HG02938 (cell line): Measurements from ENCODE around the gene CHRNB2.
"Not testable (repeated sequence)": the region's sequence is repeated elsewhere in the genome, so short reads cannot be mapped to it uniquely, and the experiment has no call there.

Source experiments
- ATAC-seq: cut with Tn5 transposase; IDR thresholded peaks from one replicate; pipeline ENCODE4 v1.9.1; 2021; ENCODE audit warnings: mild to moderate bottlenecking, moderate library complexity; ENCODE audit not compliant: unreplicated experiment

CHRNB2 gene, protein sequence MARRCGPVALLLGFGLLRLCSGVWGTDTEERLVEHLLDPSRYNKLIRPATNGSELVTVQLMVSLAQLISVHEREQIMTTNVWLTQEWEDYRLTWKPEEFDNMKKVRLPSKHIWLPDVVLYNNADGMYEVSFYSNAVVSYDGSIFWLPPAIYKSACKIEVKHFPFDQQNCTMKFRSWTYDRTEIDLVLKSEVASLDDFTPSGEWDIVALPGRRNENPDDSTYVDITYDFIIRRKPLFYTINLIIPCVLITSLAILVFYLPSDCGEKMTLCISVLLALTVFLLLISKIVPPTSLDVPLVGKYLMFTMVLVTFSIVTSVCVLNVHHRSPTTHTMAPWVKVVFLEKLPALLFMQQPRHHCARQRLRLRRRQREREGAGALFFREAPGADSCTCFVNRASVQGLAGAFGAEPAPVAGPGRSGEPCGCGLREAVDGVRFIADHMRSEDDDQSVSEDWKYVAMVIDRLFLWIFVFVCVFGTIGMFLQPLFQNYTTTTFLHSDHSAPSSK

DNA sequence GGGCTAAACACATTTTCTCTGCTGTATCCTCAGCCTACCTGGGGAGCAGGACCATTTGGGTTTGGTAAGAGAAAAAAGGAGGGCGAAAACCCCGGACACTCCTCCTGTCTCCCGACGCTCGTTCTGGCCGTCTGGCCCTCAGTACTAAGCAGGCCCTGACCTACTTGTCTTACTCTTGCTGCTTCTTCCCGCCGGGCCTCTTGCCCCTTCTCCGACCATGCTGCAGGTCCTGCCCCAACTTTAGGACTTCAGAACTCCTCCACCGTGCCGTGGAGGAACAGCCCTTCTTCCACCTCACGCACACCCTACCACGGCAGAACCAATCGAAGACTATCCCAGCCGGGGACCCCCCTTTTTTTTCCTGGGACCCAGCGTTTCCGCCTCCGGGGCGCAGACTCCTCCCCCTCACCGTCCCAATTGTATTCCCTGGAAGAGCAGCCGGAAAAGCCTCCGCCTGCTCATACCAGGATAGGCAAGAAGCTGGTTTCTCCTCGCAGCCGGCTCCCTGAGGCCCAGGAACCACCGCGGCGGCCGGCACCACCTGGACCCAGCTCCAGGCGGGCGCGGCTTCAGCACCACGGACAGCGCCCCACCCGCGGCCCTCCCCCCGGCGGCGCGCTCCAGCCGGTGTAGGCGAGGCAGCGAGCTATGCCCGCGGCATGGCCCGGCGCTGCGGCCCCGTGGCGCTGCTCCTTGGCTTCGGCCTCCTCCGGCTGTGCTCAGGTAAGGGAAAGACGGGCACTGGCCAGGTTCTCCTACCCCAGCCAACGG lies at the start of gene CHRNB2:
Gene CHRNB2, plus strand, starts transcription at position 393 of the 771 bp plus-strand sequence. Its CDS starts 267 bp downstream, at position 660.
- no peak for ATAC-seq

DNA sequence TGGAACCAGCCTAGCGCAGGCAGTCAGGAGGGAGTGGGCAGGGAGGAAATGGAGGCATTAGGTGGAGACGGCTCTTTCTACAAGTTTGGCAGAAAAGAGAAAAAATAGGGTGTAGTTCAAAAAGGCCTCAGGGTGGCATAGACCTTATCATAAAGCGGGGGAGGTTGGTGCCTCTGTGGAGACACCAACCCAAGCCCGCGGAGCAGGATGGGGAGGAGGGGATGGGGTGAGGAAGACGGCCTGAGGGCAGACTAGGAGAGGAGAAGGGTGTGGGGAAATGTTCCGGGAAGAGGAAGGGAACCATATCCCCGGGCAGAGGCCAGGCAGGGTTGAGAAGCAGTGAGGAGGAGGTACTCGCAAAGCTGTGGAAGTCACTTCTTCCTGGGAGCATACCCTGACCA lies 48.0 kb upstream of the CHRNB2 start:
- ATAC-seq = no peak

DNA sequence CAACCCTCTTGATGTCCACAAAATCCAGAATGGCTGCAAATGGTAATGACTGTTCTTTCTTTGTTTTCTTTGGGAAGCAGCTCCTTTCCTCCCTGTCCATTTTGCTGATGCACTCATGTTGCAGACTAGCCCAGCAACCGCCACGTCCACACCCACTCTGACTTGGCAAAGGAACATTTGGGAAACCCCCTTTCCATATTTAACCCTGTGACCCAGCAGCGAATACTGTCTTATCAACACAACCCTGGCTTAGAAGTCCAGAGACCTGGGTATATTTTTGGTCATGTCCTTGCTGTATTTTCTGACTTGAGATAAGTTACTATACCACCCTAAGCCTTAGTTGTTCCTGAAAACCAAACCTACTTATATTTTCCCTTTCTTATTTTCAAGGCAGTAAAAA lies 47.2 kb upstream of the CHRNB2 start:
- no peak for ATAC-seq

DNA sequence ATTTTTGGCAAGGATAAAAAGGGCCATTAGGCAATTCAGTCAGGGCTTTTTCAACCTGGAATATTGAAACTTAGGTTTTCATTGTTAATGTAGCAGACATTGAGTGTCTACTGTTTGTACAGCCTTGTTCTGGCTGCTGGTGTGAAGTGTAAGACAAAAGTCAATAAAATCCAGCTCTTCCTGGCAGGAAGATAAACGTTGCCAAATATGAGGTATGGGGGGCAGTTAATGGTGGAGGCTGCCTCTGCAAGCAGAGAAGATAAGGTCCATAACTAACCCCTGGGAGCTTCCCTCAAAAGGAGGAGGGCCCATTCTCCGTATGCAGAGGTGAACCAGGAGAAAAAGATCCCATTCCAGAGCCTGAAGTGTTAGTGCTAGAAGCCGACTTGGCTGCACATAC lies 45.9 kb upstream of the CHRNB2 start:
- no peak for ATAC-seq

DNA sequence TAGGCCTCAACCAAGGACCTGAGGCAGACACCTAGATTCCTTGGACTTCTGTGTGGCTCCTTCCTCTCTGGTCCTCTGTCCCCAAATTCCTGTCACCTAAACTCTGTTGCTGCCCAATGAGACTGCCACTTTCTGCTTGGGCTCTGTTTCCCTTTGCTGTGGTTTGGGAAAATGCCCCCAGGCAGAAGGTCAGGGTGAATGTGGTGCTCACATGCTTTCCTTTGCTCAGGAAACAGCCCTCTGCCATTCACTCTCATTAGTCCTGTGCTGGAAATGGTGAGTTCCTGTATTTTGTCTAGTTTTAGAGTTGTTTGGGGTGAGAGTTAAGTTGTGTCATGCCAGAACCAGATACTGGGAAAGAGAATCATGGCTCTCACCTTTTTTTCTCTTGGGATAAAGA lies 42.7 kb upstream of the CHRNB2 start:
- ATAC-seq = no peak

DNA sequence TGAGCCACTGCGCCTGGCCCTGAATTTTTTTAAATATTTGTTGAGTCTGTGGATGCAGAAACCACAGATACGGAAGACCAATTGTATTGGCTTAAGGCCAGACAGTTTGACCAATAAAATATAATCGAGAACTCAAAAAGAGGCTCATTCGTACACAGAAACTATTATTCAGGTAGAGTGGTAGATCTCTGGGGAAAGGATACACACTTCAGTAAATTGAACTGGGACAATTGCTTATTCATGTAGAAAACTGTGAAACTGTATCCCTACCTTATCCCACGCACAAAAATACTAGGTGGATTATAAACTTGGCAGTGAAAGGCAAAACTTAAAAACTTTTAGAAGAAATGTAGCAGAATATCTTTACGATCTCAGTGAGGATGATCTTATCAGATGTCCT lies 40.4 kb upstream of the CHRNB2 start:
- ATAC-seq = no peak

DNA sequence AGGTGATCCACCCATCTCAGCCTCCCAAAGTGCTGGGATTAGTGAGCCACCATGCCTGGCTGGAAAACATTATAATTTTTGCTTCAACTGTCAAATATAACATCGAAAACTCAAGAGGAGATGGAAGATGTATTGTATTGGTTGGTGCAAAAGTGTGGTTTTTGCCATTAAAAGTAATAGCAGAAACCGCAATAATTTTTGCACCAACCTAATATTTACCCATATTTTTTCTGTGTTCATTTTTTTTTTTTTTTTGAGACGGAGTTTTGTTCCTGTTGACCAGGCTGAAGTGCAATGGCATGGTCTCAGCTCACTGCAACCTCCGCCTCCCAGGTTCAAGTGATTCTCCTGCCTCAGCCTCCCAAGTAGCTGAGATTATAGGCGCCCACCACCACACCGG lies 38.3 kb upstream of the CHRNB2 start:
- no peak for ATAC-seq

DNA sequence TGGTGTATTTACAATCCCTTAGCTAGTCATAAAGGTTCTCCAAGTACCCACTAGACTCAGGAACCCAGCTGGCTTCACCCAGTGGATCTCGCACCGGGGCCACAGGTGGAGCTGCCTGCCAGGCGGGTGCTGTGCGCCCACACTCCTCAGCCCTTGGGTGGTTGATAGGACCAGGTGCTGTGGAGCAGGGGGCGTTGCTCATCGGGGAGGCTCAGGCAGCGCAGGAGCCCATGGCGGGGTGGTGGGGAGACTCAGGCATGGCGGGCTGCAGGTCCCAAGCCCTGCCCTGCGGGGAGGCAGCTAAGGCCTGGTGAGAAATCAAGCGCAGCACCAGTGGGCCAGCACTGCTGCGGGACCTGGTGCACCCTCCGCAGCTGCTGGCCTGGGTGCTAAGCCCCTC lies 35.6 kb upstream of the CHRNB2 start:
- not testable (repeated sequence) for ATAC-seq

DNA sequence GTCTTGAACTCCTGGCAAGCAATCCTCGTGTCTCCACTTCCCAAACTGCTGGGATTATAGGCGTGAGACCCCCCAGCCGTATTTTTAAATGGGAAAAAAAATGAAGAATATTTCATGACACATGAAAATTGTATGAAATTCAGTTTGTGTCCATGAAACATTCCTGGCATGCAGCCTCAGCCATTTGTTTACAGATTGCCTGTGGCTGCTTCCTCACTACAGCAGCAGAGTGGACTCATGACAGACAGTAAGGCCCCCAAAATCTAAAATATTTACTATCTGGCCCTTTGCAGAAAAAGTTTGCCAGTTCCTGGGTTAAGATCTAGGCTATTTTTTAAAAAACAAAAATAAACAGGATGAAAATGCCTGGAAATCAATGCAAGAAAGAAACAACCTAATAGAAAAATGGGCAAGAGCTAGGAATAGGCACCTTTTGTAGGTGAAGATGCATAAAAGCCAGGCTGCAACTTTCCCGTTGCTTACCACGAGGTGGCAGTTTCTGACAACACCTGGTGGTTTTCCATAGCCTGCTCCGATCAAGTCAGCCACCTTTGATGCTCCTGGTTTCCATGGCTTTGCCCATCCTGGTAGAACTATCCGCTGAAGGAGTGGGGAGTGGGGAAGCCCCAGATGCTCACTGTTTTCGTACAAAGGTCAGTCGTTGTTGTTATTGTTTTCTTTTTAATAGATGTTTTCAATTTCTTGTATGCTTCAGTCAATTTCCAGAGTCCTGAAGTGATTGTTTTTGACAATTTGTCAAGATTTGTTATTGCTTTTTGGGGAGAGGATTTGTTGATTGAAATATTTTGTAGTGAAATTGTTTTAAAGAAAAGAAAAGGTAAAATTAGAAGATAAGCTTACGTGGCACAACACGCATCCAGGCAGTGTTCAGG lies 33.4 kb upstream of the CHRNB2 start:
- ATAC-seq = no peak

DNA sequence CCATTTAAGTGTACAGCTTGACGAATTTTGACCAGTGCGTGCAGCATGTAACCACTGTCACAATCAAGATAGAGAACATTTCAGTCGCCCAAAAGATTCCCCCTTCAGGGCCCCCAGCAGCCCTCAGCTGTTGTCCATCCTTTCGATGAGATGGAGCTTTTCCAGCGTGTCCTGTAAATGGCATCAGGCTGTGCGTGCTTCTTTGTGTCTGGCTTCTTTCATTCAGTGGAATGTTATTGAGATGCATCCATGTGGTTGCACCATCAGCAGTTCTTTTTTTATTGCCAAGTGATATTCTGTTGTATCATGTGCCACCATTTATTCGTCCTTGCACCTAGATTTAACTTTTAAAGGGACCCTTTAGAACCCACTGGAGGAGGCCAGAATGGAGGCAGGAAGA lies 31.0 kb upstream of the CHRNB2 start:
- no peak for ATAC-seq

DNA sequence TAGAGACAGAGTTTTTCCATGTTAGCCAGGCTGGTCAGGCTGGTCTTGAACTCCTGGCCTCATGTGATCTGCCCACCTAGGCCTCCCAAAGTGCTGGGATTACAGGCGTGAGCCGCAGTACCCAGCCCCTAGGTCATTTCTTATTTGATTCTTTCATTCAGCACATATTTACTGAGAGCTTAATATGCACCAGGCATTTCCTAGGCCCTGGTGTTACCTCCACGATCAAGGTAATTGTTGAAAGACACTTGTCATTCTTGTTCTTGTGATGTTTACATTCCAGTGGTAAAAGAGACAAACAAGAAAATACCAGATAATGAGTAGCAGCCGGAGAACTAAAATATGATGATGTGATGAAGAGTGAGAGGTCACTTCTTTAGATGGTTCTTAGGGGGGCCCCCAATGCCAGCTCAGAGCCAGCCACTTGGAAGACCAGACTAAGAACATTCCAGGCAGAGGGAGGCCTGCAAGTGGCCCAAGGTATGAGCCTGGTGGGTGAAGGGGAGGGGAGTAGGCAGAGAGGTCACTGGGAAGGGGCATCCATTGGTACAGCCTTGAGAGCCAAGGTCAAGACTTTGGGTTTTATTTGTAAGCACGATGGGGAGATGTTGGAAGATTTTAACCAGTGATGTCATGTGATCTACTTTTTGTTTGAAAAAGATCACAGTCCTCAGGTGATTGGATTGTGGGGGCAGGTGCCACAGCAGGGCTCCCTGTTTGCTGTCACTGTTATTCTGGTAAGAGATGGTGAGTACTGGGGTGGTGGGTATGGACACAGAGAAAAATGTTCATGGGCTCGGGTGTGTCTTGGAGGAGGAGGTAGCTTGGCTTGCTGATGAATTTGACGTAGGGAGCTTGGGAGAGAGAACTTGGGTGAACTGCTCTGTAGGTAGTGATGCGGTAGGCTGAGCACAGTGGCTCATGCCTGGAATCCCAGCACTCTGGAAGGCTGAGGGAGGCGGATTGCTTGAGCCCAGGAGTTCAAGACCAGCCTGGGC lies 27.8 kb upstream of the CHRNB2 start:
- ATAC-seq = no peak

DNA sequence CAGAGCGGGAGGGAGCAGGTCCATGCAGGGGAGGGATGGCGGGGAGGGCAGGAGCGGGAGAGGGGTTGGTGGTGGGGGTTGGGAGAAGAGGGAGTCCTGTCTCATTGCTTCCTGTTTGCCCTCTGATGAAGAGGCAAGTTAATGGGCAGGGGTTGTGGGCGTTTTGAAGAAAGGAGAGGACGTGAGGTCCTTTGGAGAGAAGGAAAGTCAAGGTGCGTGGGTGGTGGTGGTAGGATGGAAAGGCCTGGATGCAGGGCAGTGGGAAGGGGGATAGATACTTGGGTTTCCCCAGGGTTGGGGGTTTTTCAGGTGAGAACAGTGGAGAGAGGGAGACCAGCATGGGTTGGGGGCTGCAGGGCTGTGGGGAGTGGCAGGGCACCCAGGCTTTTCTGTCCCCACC lies 26.3 kb upstream of the CHRNB2 start:
- ATAC-seq = no peak

DNA sequence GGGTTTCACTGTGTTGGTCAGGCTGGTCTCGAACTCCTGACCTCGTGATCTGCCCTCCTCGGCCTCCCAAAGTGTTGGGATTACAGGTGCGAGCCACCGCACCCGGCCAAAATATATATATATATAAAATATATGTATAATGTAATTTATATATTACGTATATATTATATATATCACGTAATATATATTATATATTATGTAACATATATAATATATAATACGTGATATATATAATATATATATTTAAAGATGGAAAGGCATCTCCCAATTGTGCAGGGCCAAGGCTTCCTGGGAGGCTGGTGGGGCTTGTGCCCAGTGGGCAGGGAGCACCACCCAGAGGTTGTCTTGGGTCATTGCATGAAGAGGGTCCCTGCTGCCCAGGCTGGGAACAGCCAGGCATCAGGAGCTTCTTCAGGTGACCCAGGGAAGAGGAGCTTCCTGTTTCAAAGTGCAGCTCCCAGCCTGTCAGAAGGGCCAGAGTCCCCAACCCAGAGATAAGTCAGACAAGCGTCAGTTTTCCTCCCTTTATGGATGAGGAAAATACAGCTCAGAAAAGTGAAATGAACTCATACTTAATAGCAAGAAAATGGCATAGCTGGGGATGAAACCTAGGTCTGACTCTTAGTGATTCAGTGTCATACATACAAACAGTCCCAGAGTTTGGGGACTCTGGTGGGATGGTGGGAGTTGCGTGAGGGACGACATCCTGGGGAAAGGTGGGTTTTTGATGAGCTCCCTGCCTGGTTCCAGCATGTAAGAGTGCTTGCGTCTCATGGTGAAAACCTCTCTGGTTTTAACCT lies 21.1 kb upstream of the CHRNB2 start:
- ATAC-seq = no peak

DNA sequence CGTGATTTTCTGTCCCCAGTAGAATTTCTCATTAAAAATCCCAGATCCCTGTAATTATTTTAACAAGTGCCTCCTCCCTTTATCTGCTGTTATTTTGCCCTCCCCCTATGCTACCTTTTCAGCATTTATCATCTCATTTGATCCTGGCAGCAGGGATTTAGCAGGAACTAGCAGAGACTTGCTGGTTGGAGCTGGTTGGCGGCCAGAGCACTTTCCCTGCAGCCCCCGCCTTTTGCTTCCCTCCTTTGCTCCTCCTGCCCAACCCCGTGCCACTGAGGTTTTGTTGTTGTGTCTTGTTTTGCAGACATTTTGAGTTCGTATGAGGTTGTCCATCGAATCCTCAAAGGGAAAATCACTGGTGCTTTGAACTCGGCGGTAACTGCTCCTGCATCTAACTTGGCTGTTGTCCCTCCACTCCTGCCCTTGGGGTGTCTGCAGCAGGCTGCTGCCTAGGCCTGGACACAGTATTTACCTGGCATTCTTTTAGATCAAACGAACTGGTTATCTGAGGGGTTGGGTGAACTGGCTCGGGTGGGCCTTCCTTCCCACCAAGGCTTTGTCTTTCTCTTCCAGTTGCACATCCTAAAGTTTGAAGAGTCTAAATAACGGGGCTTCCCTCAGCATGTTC lies 20.4 kb upstream of the CHRNB2 start:
- no peak for ATAC-seq

DNA sequence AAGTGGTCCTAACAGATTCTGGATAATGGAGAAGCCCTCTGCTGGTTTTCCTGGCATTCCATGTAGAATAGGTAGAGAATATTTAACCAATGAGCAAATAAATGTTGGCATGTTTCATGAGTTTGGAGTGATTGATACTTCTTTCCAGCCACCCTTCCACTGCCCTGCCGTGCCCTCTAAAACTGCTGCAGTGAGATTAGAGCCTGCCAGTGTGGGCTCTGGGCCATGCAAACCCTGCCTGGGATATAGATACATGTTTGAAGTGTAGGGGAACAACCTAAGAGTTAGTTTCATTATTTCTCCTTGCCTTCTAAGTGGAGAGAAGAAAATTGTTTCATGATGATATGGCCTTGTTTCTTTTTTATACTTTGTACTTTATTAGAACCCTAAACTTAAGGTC lies 19.6 kb upstream of the CHRNB2 start:
- no peak for ATAC-seq

DNA sequence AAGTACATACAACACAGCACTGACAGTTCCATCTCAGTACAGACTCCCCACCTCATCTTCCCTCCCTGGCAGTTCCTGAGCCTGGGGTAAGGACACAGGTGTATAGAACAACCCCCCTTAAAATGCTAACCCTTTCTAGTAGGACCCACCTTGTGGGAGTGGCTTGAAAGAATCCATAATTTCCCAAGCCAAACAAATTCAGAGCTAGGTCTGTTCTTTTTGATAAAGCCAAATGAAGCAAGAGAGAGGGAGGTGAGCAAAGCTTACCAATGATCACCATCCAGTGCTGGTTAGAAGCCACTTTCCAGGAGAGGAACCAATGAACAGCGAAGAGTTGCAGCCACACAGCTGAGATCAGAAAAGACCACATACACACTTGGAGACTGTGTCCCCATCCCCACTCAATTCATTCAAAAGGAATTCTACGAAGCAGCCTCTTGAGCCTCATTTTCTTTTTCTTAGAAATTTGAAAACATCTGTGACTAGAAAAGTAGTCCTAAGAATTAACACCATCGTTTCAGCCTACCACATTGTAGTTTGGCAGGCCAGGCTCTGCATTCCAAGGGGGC lies 18.3 kb upstream of the CHRNB2 start:
- no peak for ATAC-seq

DNA sequence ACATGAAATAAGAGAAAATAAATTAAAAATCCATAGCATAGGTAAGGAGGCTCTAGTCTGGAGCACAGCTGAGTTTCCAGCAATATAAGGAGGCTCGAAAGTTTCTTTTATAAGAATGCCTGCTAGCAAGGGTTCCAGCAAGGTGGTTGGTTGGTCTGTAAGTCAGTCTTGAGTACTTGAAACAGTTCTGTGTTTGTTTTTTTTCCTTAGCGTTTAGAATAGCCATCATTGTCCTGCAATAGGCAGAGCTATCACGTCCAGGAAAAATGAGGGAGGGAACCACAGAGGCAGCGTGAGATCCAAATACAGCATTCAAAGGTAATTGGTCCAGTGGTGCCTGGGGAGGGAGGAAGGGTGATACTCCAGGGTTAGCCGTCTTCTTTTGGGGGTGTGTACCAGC lies 17.5 kb upstream of the CHRNB2 start:
- no peak for ATAC-seq

DNA sequence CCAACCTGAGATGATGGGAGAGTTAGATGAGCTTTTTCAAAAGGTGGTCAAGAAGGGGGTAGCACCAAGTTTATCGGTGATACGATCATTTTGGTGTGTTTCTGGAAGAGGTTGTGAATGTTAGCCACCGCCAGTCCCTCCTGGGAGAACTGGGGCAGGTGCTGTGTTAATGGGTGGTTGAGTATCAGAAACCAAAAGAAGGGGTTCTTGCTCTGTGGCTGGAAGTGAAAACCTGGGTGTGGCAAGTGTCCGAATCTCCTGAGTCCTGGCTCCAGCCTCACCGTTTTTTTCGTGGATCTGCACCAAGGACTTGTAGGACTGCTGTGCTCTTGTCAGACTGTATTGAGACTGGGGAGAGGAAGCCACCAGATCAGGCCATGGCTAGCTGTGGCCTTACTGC lies 16.9 kb upstream of the CHRNB2 start:
- no peak for ATAC-seq
